ENCODE measurements around the gene SLC66A1.
"Not testable (repeated sequence)": the region's sequence is repeated elsewhere in the genome, so short reads cannot be mapped to it uniquely, and the experiment has no call there.

Gene SLC66A1, protein sequence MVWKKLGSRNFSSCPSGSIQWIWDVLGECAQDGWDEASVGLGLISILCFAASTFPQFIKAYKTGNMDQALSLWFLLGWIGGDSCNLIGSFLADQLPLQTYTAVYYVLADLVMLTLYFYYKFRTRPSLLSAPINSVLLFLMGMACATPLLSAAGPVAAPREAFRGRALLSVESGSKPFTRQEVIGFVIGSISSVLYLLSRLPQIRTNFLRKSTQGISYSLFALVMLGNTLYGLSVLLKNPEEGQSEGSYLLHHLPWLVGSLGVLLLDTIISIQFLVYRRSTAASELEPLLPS

DNA sequence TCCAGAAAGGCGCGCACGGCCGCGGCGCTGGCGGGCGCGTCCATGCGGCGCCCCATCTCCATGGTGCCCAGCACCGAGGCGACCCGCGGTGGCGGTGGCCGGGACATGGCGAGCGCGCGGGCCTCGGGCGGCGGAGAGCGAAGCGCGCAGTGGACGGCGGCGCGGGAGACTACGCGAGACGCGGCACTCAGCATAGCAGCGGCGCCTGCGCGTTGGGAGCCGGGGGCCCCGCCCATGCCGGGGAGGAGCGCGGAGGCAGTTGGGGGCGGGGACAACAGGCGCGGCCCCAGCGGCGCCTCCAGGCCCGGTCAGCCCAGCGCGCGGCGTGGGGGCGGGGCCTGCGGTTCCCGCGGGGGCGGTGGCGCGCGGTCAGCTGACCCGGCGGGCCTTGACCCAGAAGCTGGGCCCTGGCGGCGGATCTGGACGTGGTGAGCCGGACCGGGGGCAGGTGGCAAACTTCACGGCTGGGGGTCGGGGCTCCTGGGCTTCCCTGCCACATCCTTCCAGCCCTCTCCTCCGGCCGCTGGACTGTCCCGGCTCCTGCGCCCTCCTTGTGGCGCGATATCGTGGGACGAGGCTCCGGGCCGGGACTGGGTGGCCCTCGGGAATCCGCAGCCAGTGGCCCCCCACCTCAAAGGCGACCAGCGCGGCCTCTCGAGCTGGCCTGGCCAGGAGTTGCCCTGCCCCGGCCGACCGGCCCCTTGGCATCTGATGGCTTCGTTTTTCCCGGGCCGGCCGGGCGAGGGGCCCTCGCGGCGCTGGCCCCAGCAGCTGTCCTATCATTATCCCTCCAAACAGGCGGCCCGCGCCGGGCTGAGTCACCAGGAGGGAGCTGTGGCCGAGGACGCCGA lies at the start of gene SLC66A1, which contains the start of gene AKR7A2:
TSS of gene SLC66A1 (plus strand) at position 396 of the 851 bp plus-strand sequence. CDS start 5,352 bp downstream, outside the sequence.
TSS of gene AKR7A2 (minus strand) at position 214 of the 851 bp plus-strand sequence. CDS start at position 194, 20 bp downstream.
- Mint-ChIP-seq H3K4me3 (peak within 1 kb of the TSS; percentile 93 to 95 (median 94)), H3K9me3 (no peaks in the 10 kb centered on the region), H3K4me1 (peaks cover 31% of the 10 kb centered on the region), H3K36me3 (ENCODE audit: low read depth) (peaks cover 21% of the 10 kb centered on the region), H3K27ac (peak within 1 kb of the TSS; percentile 21 to 81 (median 56)), H3K27me3 (ENCODE audit: low read depth) (no peaks in the 10 kb centered on the region)
- TF ChIP-seq, protein P1, sequence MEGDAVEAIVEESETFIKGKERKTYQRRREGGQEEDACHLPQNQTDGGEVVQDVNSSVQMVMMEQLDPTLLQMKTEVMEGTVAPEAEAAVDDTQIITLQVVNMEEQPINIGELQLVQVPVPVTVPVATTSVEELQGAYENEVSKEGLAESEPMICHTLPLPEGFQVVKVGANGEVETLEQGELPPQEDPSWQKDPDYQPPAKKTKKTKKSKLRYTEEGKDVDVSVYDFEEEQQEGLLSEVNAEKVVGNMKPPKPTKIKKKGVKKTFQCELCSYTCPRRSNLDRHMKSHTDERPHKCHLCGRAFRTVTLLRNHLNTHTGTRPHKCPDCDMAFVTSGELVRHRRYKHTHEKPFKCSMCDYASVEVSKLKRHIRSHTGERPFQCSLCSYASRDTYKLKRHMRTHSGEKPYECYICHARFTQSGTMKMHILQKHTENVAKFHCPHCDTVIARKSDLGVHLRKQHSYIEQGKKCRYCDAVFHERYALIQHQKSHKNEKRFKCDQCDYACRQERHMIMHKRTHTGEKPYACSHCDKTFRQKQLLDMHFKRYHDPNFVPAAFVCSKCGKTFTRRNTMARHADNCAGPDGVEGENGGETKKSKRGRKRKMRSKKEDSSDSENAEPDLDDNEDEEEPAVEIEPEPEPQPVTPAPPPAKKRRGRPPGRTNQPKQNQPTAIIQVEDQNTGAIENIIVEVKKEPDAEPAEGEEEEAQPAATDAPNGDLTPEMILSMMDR (IDR thresholded peaks at IDR 0.05; ENCODE audit: unreplicated experiment in 3 of 3), result no peak

DNA sequence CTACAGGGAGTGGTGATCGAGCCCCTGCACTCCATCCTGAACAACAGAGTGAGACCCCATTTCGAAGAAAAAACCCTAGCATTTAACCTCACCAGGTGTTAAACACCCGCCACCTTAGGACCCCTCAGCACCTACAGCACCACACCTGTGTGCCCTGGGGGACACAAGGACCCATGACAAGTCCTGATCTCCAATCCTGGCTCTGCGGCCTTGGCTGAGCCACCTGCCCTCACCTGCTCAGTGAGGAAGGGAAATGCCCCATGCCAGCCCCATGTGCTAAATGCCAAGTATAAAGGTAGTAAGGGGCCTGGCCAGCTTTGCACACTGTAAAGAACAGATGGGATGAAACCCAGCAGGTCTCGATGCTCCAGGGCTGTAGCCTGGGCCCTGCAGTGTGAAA lies 49.4 kb upstream of the SLC66A1 start:
- peaks cover 11% of the 10 kb centered on the region for H3K4me1 Mint-ChIP-seq
- TF ChIP-seq, protein P1 (IDR thresholded peaks at IDR 0.05; ENCODE audit: unreplicated experiment in 3 of 3), result no peak
- H3K27ac Mint-ChIP-seq, result no peak overlapping the region
- no peaks in the 10 kb centered on the region for H3K27me3 Mint-ChIP-seq (ENCODE audit: low read depth)
- H3K36me3 Mint-ChIP-seq (ENCODE audit: low read depth), result peaks cover 13% of the 10 kb centered on the region
- no peak overlapping the region for H3K4me3 Mint-ChIP-seq
- no peaks in the 10 kb centered on the region for H3K9me3 Mint-ChIP-seq

DNA sequence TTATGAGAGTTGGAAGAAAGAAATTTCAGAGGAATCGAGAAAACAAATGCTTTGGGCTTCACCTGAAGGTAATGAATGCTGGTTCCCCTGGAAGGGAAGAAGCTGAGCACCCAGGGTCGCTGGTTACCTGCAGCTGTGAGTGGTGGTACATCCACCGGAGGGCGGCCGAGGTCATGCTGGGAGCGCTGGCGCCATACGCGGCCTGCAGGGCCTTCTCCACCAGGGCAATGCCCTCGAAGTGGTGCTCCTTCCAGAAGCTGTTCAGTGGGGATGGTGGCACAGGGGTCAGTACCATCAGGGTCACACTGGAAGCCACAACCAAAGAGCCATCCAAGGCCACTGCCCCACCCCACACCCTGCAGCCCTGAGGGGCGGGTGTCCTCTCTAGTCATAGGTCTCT lies 43.7 kb upstream of the SLC66A1 start:
- TF ChIP-seq, protein P1 (IDR thresholded peaks at IDR 0.05; ENCODE audit: unreplicated experiment in 3 of 3), result no peak
- Mint-ChIP-seq H3K4me3 (no peak overlapping the region), H3K9me3 (no peaks in the 10 kb centered on the region), H3K27ac (no peak overlapping the region), H3K4me1 (no peaks in the 10 kb centered on the region), H3K27me3 (ENCODE audit: low read depth) (no peaks in the 10 kb centered on the region), H3K36me3 (ENCODE audit: low read depth) (peaks cover 4% of the 10 kb centered on the region)

DNA sequence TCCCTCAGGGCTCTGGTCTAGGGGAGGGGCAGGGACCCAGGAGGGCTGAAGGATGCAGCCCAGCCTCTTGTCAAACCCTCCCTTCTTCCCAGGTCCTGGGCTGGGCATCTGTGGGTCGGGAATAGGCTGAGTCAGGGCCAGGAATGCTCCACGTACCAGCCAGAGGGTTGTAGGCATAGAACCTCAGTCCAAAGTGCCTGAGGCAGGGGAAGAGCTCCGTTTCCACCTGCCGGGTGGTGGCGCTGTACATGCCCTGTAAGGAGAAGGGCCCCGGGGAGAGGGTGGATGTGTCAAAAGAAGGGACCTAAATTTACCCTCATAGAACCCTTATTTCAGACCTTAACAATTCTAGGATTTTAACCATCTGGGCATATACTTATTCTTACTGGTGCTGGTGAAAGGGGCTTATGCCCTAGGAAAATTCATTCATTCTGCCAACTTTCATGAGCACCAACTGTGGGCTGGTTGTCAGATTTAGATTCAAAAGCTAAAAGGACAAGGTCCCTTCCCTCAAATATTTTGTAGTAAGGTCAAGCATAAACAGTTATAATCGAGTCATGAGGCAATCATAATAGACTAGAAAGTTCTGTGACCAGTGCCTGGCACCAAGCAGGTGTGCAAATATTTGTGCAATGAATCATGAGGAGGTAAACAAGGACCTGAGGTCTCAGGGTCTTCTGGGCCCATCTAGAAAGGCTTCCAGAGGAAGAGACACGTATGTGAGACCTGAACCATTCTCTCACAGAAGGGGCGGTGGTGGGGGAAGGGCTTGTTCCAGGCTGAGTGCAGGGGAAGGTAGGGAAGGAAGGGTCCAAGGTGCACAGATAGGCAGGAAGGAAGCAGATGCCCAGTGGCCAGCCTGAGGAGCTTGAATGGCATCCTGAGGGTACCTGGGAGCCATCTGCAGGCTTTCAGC lies 42.4 kb upstream of the SLC66A1 start:
- not testable (repeated sequence) for H3K27ac Mint-ChIP-seq; H3K4me3 Mint-ChIP-seq; H3K9me3 Mint-ChIP-seq; H3K4me1 Mint-ChIP-seq; H3K27me3 Mint-ChIP-seq (ENCODE audit: low read depth); H3K36me3 Mint-ChIP-seq (ENCODE audit: low read depth)

DNA sequence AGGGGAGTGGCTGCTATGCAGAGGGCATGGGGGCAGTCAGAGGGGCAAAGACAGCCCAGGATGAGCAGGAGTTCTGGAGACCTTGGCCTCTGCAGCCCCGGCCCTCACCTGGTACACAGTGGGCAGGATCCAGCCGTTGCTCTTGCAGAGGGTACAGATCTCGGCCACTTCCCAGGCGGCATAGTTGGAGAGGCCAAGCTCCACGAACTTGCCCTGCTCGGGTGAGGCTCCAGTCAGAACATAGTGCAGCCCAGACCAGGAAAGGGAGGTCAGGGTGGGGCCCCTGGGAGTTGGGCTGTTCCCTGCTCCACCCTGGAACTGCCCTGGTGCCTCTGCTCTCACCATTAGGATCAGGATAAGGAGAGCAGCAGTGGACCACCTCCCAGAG lies 41.8 kb upstream of the SLC66A1 start:
- not testable (repeated sequence) for H3K27me3 Mint-ChIP-seq (ENCODE audit: low read depth); H3K27ac Mint-ChIP-seq; H3K9me3 Mint-ChIP-seq; H3K4me1 Mint-ChIP-seq; H3K4me3 Mint-ChIP-seq; H3K36me3 Mint-ChIP-seq (ENCODE audit: low read depth)

DNA sequence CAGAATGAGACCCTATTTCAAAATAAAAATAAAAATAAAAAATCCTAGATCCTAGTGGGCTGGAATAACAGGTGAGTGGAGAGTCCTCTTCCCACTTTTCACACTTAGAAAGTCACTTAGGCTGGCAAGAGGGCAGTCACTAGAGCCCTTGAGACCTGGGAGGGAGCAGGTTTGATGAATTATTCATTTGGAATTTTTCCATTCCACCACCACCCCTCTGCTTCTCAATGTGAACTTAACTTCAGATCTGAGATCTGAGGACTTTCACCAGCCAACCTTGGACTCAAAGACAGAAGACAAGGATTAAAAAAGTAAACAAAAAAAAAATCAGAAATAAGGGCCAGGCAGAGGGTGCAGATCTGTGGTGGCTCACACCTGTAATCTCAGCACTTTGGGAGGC lies 40.1 kb upstream of the SLC66A1 start:
- TF ChIP-seq, protein P1 (IDR thresholded peaks at IDR 0.05; ENCODE audit: unreplicated experiment in 3 of 3), result no peak
- H3K9me3 Mint-ChIP-seq, result peaks cover 6% of the 10 kb centered on the region
- no peaks in the 10 kb centered on the region for H3K27me3 Mint-ChIP-seq (ENCODE audit: low read depth)
- H3K4me3 Mint-ChIP-seq, result no peak overlapping the region
- no peaks in the 10 kb centered on the region for H3K4me1 Mint-ChIP-seq
- H3K27ac Mint-ChIP-seq, result peak overlapping the region in 1 of 3 experiments; percentile 58
- peaks cover 12% of the 10 kb centered on the region for H3K36me3 Mint-ChIP-seq (ENCODE audit: low read depth)
